Measurements from ENCODE around the gene DNAH14. TPM values are rescaled to one million over a fixed set of nuclear protein-coding genes. Genes with fewer than 3 reads are reported as not detected.

Gene DNAH14
- total and polyA plus RNA-seq, 2 of the 13 experiments (the other 11 are each of a cell fraction or from before 2014, with no cell fraction given): 4.5 to 27.5 TPM

DNA sequence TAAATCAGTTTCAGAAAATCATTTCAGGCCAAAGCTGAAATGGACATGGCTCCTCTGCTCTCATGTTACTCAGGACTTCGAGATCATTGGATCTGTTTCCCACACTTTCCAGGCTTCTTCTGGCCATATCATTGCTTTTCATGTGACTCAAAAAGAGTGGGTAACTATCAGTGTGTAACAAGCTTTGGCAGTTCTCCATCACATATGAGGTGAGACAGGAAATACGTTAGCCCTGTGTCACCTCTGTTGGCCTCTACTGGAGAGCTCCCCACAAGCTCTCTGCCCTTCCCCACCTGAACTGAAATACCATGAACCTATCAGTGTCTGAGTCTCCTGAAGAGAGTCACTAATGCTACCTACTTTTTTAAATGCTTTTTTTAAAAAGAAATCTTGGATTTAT, 370.1 kb downstream of the DNAH14 start:
- WGBS (ENCODE audit: low lambda C conversion rate): 0% methylated on average over 2 of the region's 2 CpGs
- CTCF ChIA-PET (ENCODE audit: low intra/inter-chr PET ratio, low total read pairs): no interaction called here
- in situ Hi-C loops (cut with HindIII; ENCODE audit: extremely low pct_ligation_motif_present, low pct_unique_long_range_greater_than_20kb): loop anchor here (25.0 kb wide), 1 partner anchor 663 kb away; no protein-coding TSS in a partner anchor

DNA sequence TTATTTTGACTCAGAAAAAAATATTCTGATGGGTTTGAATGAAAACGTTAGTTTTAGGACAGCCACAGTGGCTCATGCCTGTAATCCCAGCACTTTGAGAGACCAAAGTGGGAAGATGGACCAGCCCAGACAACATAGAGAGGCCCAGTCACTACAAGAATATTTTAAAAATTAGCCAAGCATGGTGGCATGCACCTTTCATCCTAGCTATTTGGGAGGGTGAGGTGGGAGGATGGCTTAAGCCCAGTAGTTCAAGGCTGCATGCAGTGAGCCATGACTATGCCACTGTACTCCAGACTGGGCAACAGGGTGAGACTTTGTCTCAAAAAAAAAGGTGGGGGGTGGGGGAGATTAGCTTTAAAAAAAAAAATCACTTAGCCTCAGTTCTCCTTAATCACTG, 370.9 kb downstream of the DNAH14 start:
- ChIA-PET CTCF (ENCODE audit: low intra/inter-chr PET ratio, low total read pairs) (no interaction called here), POLR2A (no interaction called here)

More for the DNA sequence above, 370.1 kb downstream of the DNAH14 start:
- H3K79me2 ChIP-seq (ENCODE audit: insufficient read depth, low read length): no peaks in the 10 kb centered on the region
- no peaks in the 10 kb centered on the region for H3K4me1 ChIP-seq (ENCODE audit: insufficient read depth, low read length)
- BruUV-seq (replicated peaks): no TSS peak
- no peaks in the 10 kb centered on the region for H3K36me3 ChIP-seq (replicated peaks in 1 of 2; ENCODE audit: control insufficient read depth in 1 of 2, insufficient read depth in 2 of 2, low read length in 2 of 2)
- TF ChIP-seq FOXM1 (CRISPR knock-in tag; IDR thresholded peaks at IDR 0.05) (no peak), ZNF792 (CRISPR knock-in tag; IDR thresholded peaks at IDR 0.05) (no peak), SPEN (CRISPR knock-in tag; IDR thresholded peaks at IDR 0.05; ENCODE audit: low read depth) (no peak), MBD4 (IDR thresholded peaks at IDR 0.05; ENCODE audit: borderline replicate concordance, low read length) (no peak)
- no peaks in the 10 kb centered on the region for H4K20me1 ChIP-seq (ENCODE audit: insufficient read depth, low read length)
- no peak overlapping the region for H3K4me3 ChIP-seq (replicated peaks in 1 of 3; ENCODE audit: insufficient read depth in 1 of 3, low read depth in 2 of 3, low read length in 3 of 3)
- H3K4me2 ChIP-seq (ENCODE audit: low read depth, low read length): no peak overlapping the region
- no peak overlapping the region for H3K27ac ChIP-seq (ENCODE audit: extremely low read length, insufficient read depth, low read length)
- intact Hi-C loops (cut with micrococcal nuclease; ENCODE audit: unreplicated experiment): no loop called here
- H3K27me3 ChIP-seq (ENCODE audit: control insufficient read depth in 1 of 2, insufficient read depth in 2 of 2, low read length in 2 of 2): no peaks in the 10 kb centered on the region
- ATAC-seq (no peak), DNase-seq (ENCODE audit: low spot score) (no peak), FAIRE-seq (no peak)
- POLR2A ChIA-PET: no interaction called here
- H3K9me3 ChIP-seq (ENCODE audit: low read length): no peaks in the 10 kb centered on the region
- no peak overlapping the region for H3K9ac ChIP-seq (ENCODE audit: insufficient read depth, low read depth, low read length)
- H2AFZ ChIP-seq (ENCODE audit: low read length): no peak overlapping the region

More for the DNA sequence above, 370.9 kb downstream of the DNAH14 start:
- Histone ChIP-seq H3K27me3 (ENCODE audit: control insufficient read depth in 1 of 2, insufficient read depth in 2 of 2, low read length in 2 of 2) (no peaks in the 10 kb centered on the region), H3K9me3 (ENCODE audit: low read length) (no peaks in the 10 kb centered on the region), H3K9ac (ENCODE audit: insufficient read depth, low read depth, low read length) (no peak overlapping the region), H3K27ac (ENCODE audit: extremely low read length, insufficient read depth, low read length) (no peak overlapping the region), H3K79me2 (ENCODE audit: insufficient read depth, low read length) (no peaks in the 10 kb centered on the region), H3K4me3 (replicated peaks in 1 of 3; ENCODE audit: insufficient read depth in 1 of 3, low read depth in 2 of 3, low read length in 3 of 3) (no peak overlapping the region), H3K4me1 (ENCODE audit: insufficient read depth, low read length) (no peaks in the 10 kb centered on the region), H4K20me1 (ENCODE audit: insufficient read depth, low read length) (no peaks in the 10 kb centered on the region), H3K4me2 (ENCODE audit: low read depth, low read length) (no peak overlapping the region), H2AFZ (ENCODE audit: low read length) (no peak overlapping the region), H3K36me3 (replicated peaks in 1 of 2; ENCODE audit: control insufficient read depth in 1 of 2, insufficient read depth in 2 of 2, low read length in 2 of 2) (no peaks in the 10 kb centered on the region)
- intact Hi-C loops (cut with micrococcal nuclease; ENCODE audit: unreplicated experiment) (no loop called here), in situ Hi-C loops (cut with HindIII; ENCODE audit: extremely low pct_ligation_motif_present, low pct_unique_long_range_greater_than_20kb) (loop anchor here (25.0 kb wide), 1 partner anchor 662 kb away; no protein-coding TSS in a partner anchor)
- ATAC-seq (no peak), DNase-seq (ENCODE audit: low spot score) (no peak), FAIRE-seq (no peak)
- no TSS peak for BruUV-seq (replicated peaks)
- WGBS (ENCODE audit: low lambda C conversion rate): 4% methylated on average over 1 of the region's 1 CpG
- TF ChIP-seq ZNF782 (CRISPR knock-in tag; IDR thresholded peaks at IDR 0.05; ENCODE audit: borderline replicate concordance): no peak
- TF ChIP-seq, protein P1, sequence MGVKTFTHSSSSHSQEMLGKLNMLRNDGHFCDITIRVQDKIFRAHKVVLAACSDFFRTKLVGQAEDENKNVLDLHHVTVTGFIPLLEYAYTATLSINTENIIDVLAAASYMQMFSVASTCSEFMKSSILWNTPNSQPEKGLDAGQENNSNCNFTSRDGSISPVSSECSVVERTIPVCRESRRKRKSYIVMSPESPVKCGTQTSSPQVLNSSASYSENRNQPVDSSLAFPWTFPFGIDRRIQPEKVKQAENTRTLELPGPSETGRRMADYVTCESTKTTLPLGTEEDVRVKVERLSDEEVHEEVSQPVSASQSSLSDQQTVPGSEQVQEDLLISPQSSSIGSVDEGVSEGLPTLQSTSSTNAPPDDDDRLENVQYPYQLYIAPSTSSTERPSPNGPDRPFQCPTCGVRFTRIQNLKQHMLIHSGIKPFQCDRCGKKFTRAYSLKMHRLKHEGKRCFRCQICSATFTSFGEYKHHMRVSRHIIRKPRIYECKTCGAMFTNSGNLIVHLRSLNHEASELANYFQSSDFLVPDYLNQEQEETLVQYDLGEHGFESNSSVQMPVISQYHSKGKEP (CRISPR knock-in tag; IDR thresholded peaks at IDR 0.05): no peak
- TF ChIP-seq ZNF740 (CRISPR knock-in tag; IDR thresholded peaks at IDR 0.05): no peak
